ENCODE measurements around the gene POLDIP2. TPM values are rescaled to one million over a fixed set of nuclear protein-coding genes. Genes with fewer than 3 reads are reported as not detected.

POLDIP2 gene
- total and polyA plus RNA-seq, 9 of the 15 experiments (the other 6 are each of a cell fraction or from before 2014, with no cell fraction given) = 22.0 to 137 (median 104) TPM

GRCh38 chr17:28335959-28336871 lies 21.1 kb downstream of the POLDIP2 start (continued):
- TF ChIP-seq ATF2 (CRISPR knock-in tag; IDR thresholded peaks at IDR 0.05) = no peak; the same call in 1 of the 2 replicates
- no peak for TF ChIP-seq E2F5 (CRISPR knock-in tag; IDR thresholded peaks at IDR 0.05)
- no peak for TF ChIP-seq TCF7L2 (IDR thresholded peaks at IDR 0.05; ENCODE audit: low read depth, low read length)
- peak; percentile 73 for TF ChIP-seq SAP30 (IDR thresholded peaks at IDR 0.05; ENCODE audit: borderline replicate concordance, insufficient read depth, low read depth, low read length, poor library complexity, severe bottlenecking)
- TF ChIP-seq NR1H2 (CRISPR knock-in tag; IDR thresholded peaks at IDR 0.05) = no peak
- no peak for TF ChIP-seq GABPB1 (CRISPR knock-in tag; IDR thresholded peaks at IDR 0.05)
- TF ChIP-seq ZNF449 (CRISPR knock-in tag; IDR thresholded peaks at IDR 0.05) = no peak
- TF ChIP-seq RCOR1 (IDR thresholded peaks at IDR 0.05; ENCODE audit: borderline replicate concordance in 1 of 2, low read depth in 2 of 2, low read length in 2 of 2) = peak in 1 of 2 experiments; percentile 64; a peak in 1 of 4 replicates
- no peak for TF ChIP-seq GATA2 (CRISPR knock-in tag; IDR thresholded peaks at IDR 0.05)
- TF ChIP-seq SMARCA4 (IDR thresholded peaks at IDR 0.05) = no peak
- TF ChIP-seq ZZZ3 (IDR thresholded peaks at IDR 0.05) = no peak
- peak; percentile 9 for TF ChIP-seq KDM5B (IDR thresholded peaks at IDR 0.05; ENCODE audit: insufficient replicate concordance, low read depth, low read length)
- TF ChIP-seq MEIS2 (IDR thresholded peaks at IDR 0.05; ENCODE audit: partially characterized antibody) = peak; percentile 44
- peak; percentile 59 to 72; a peak in 3 of 4 replicates for TF ChIP-seq TEAD1 (CRISPR knock-in tag; IDR thresholded peaks at IDR 0.05)
- TF ChIP-seq ATF1 (CRISPR knock-in tag; IDR thresholded peaks at IDR 0.05) = no peak
- TF ChIP-seq ATF1 (tag; IDR thresholded peaks at IDR 0.05) = peak; percentile 45; the same call in 1 of the 2 replicates
- TF ChIP-seq CTBP1 (IDR thresholded peaks at IDR 0.05; ENCODE audit: borderline replicate concordance) = peak; percentile 53; the same call in 1 of the 2 replicates
- TF ChIP-seq ZFX (CRISPR knock-in tag; IDR thresholded peaks at IDR 0.05) = no peak
- no peak for TF ChIP-seq KHSRP (IDR thresholded peaks at IDR 0.05)
- no peak for TF ChIP-seq ZFPM2 (CRISPR knock-in tag; IDR thresholded peaks at IDR 0.05)
- TF ChIP-seq E2F6 (IDR thresholded peaks at IDR 0.05; ENCODE audit: borderline replicate concordance in 1 of 2, extremely low read depth in 1 of 2, insufficient read depth in 1 of 2, insufficient read length in 1 of 2, low read depth in 1 of 2, low read length in 1 of 2, poor library complexity in 1 of 2, severe bottlenecking in 1 of 2) = peak in 1 of 2 experiments; percentile 20
- peak in 1 of 2 experiments; percentile 21; a peak in 1 of 4 replicates for TF ChIP-seq SIN3A (IDR thresholded peaks at IDR 0.05; ENCODE audit: borderline replicate concordance in 2 of 2, control insufficient read depth in 1 of 2, low read depth in 2 of 2, low read length in 2 of 2)
- TF ChIP-seq CREM (IDR thresholded peaks at IDR 0.05; ENCODE audit: low read depth) = peak; percentile 81

Measured in K562 (cell line).